ENCODE measurements around the gene GSTCD.

GRCh38 chr4:105758958-105759357, 50.4 kb downstream of the GSTCD start:
- no peak for TF ChIP-seq CTCF (conservative IDR thresholded peaks at IDR 0.05; ENCODE audit: low read depth, low read length)
- no peak for TF ChIP-seq POLR2A (IDR thresholded peaks at IDR 0.05; ENCODE audit: low read depth, low read length)
- no peak for TF ChIP-seq CEBPB (IDR thresholded peaks at IDR 0.05; ENCODE audit: low read depth, low read length)
- TF ChIP-seq RAD21 (IDR thresholded peaks at IDR 0.05; ENCODE audit: low read length) = no peak
- no peak for TF ChIP-seq NFE2L2 (IDR thresholded peaks at IDR 0.05; ENCODE audit: low read depth, low read length)

Data from IMR-90 (cell line).